Measurements from ENCODE around the gene TSPAN11. TPM values are rescaled to one million over a fixed set of nuclear protein-coding genes. Genes with fewer than 3 reads are reported as not detected.

Gene TSPAN11
- total and polyA plus RNA-seq, 2 of the 4 experiments (the other 2 are of a cell fraction): 0.18 to 0.26 TPM

DNA sequence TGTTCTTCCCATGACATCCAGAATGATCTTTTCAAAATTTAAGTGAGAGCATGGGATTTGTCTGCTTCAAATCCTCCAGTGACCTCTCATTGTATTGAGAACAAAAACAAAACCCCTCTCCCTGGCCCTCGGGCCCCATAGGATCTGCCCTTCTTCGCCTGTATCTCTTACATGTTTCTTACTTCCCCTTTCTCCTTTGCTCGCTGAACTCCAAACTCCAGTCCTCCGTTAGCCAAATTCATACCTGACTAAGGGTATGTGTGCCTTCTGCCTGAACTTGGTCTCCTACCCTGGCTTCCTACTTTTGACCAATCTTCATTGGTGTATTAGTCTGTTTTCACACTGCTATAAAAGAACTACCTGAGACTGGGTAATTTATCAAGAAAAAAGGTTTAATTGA, 13.2 kb upstream of the TSPAN11 start:
- Histone ChIP-seq H3K23ac (ENCODE audit: low read depth, low read length) (no peak overlapping the region), H2BK5ac (ENCODE audit: low read depth, low read length, poor library complexity, severe bottlenecking) (no peak overlapping the region), H3K9me1 (ENCODE audit: insufficient read depth, low read length) (no peaks in the 10 kb centered on the region), H3K27ac (ENCODE audit: insufficient read depth, low read length) (no peak overlapping the region), H4K91ac (ENCODE audit: insufficient read depth, low read depth, low read length) (no peak overlapping the region), H3K4me1 (ENCODE audit: control insufficient read depth, insufficient read depth, low read length) (peaks cover 4% of the 10 kb centered on the region; the same call in 1 of the 2 replicates), H2BK120ac (ENCODE audit: low read depth, low read length) (no peak overlapping the region), H3K79me1 (ENCODE audit: low read depth in 1 of 2, low read length in 2 of 2) (no peaks in the 10 kb centered on the region), H2BK15ac (ENCODE audit: low read depth, low read length) (no peak overlapping the region), H3K4me3 (ENCODE audit: insufficient read depth, low read depth, low read length) (no peak overlapping the region), H4K5ac (ENCODE audit: low read depth, low read length) (no peak overlapping the region), H3K27me3 (ENCODE audit: control insufficient read depth, insufficient read depth, low read length) (peaks cover 5% of the 10 kb centered on the region; the same call in 1 of the 2 replicates), H4K8ac (ENCODE audit: low read depth in 2 of 2, low read length in 2 of 2) (no peak overlapping the region), H3K4me2 (ENCODE audit: low read depth, low read length) (no peak overlapping the region), H3K36me3 (ENCODE audit: control insufficient read depth, insufficient read depth, low read length) (no peaks in the 10 kb centered on the region), H2AFZ (replicated peaks; ENCODE audit: low read length, poor library complexity) (no peak overlapping the region), H2AK9ac (replicated peaks; ENCODE audit: low read depth, low read length, poor library complexity) (no peak overlapping the region), H2BK20ac (ENCODE audit: low read depth, low read length) (no peak overlapping the region), H3K9me3 (ENCODE audit: control insufficient read depth, insufficient read depth, low read length) (no peaks in the 10 kb centered on the region), H3K9ac (ENCODE audit: low read depth, low read length) (no peak overlapping the region), H3K56ac (ENCODE audit: extremely low read depth, insufficient read depth, low read length) (no peak overlapping the region), H3K4ac (ENCODE audit: low read depth, low read length) (no peak overlapping the region), H3K14ac (replicated peaks; ENCODE audit: low read depth, low read length) (no peak overlapping the region), H4K20me1 (ENCODE audit: insufficient read depth, low read length) (no peaks in the 10 kb centered on the region), H3K18ac (ENCODE audit: low read depth, low read length) (no peak overlapping the region), H2AK5ac (ENCODE audit: low read depth, low read length) (no peak overlapping the region)
- TF ChIP-seq BHLHE40 (IDR thresholded peaks at IDR 0.05; ENCODE audit: low read depth, low read length): no peak
- TF ChIP-seq SMC3 (IDR thresholded peaks at IDR 0.05; ENCODE audit: low read depth, low read length): no peak
- no peak for TF ChIP-seq POLR2A (IDR thresholded peaks at IDR 0.05; ENCODE audit: low read depth, low read length)
- TF ChIP-seq RFX5 (IDR thresholded peaks at IDR 0.05; ENCODE audit: low read depth, low read length): no peak
- no peak for TF ChIP-seq MXI1 (IDR thresholded peaks at IDR 0.05; ENCODE audit: borderline replicate concordance, low read depth, low read length)
- TF ChIP-seq RAD21 (IDR thresholded peaks at IDR 0.05; ENCODE audit: low read length): no peak
- TF ChIP-seq NFE2L2 (IDR thresholded peaks at IDR 0.05; ENCODE audit: low read depth, low read length): no peak
- dilution Hi-C loops (cut with HindIII; ENCODE audit: low sequenced_read_pairs, unreplicated experiment) (no loop called here), intact Hi-C loops (cut with micrococcal nuclease) (no loop called here), in situ Hi-C loops (cut with MboI; ENCODE audit: low sequenced_read_pairs) (no loop called here)
- ChIA-PET CTCF (no interaction called here), POLR2A (ENCODE audit: unreplicated experiment) (no interaction called here)
- WGBS, 2 experiments (ENCODE audit: extremely low coverage in 2 of 2, insufficient read length in 1 of 2): no CpG with 5 or more reads among the region's 4 CpGs
- ATAC-seq (ENCODE audit: low read depth) (no peak), DNase-seq (no peak)
- BruUV-seq (replicated peaks): no TSS peak

Measured in IMR-90 (cell line).